PFSK-1 (cell line): ENCODE data around the gene RASGRF1.

Source experiments
- POLR2AphosphoS5 ChIP-seq: IDR thresholded peaks from 2 replicates; pipeline ENCODE4 v1.6.1; 2012; ENCODE audit warnings: low read depth, mild to moderate bottlenecking, control low read depth, low read length, moderate library complexity
- REST ChIP-seq, 2 experiments: IDR thresholded peaks; 2 replicates each; pipeline versions ENCODE4 v1.6.1 to v1.8.0; 2011 to 2012; ENCODE audit warnings: low read depth in 2 of 2, low read length in 2 of 2, control low read depth in 1 of 2, inconsistent platforms in 1 of 2, mild to moderate bottlenecking in 1 of 2, moderate library complexity in 1 of 2; ENCODE audit not compliant: insufficient read depth in 1 of 2
- SIN3A ChIP-seq: IDR thresholded peaks from 2 replicates; pipeline ENCODE4 v1.6.1; 2012; ENCODE audit warnings: mild to moderate bottlenecking, low read length, moderate library complexity, borderline replicate concordance; ENCODE audit not compliant: insufficient read depth

GRCh38 chr15:79060175-79060574 lies 30.4 kb downstream of the RASGRF1 start:
- no peak for TF ChIP-seq REST (IDR thresholded peaks at IDR 0.05; ENCODE audit: insufficient read depth in 1 of 2, low read depth in 2 of 2, low read length in 2 of 2)
- TF ChIP-seq SIN3A = no peak
- TF ChIP-seq POLR2AphosphoS5 = no peak
